ENCODE data around the gene HIP1R. TPM values are rescaled to one million over a fixed set of nuclear protein-coding genes. Genes with fewer than 3 reads are reported as not detected.

Gene HIP1R
- total and polyA plus RNA-seq, 2 experiments from 2014 or later, result 7.6 to 16.3 TPM

GRCh38 chr12:122886851-122887818 is 51.9 kb downstream of the HIP1R start:
- Histone ChIP-seq H3K9me2 (ENCODE audit: insufficient read depth) (no peaks in the 10 kb centered on the region), H3F3A (ENCODE audit: insufficient read depth) (peaks cover 39% of the 10 kb centered on the region), H3K79me2 (ENCODE audit: insufficient read depth) (peaks cover 99% of the 10 kb centered on the region), H3K9ac (no peak overlapping the region), H3K36me3 (ENCODE audit: low read depth) (no peaks in the 10 kb centered on the region), H3K27ac (peak overlapping the region; percentile 54; the same call in 1 of the 2 replicates), H3K9me3 (ENCODE audit: low read depth) (no peaks in the 10 kb centered on the region), H3K4me3 (no peak overlapping the region), H4K20me1 (ENCODE audit: insufficient read depth) (peaks cover 7% of the 10 kb centered on the region; the same call in 1 of the 2 replicates), H3K4me1 (ENCODE audit: insufficient read depth) (peaks cover 59% of the 10 kb centered on the region), H2AFZ (no peak overlapping the region), H3K27me3 (replicated peaks; ENCODE audit: insufficient read depth) (no peaks in the 10 kb centered on the region), H3K4me2 (ENCODE audit: unreplicated experiment) (peak overlapping the region; percentile 5)
- WGBS, 2 experiments (ENCODE audit: low coverage in 1 of 2, low lambda C conversion rate in 2 of 2, missing lambda C conversion rate in 2 of 2), result 71 to 80% methylated on average over 10 of the region's 10 CpGs
- in situ Hi-C loops (cut with MboI), result no loop called here
- peak; percentile 56 for DNase-seq
- TF ChIP-seq EZH2phosphoT487 (IDR thresholded peaks at IDR 0.05; ENCODE audit: insufficient read depth, low read depth) (no peak), EZH2 (IDR thresholded peaks at IDR 0.05; ENCODE audit: insufficient read depth, poor library complexity, severe bottlenecking) (no peak)

- no peak for DNase-seq
- in situ Hi-C loops (cut with MboI), result no loop called here
- H3K4me2 ChIP-seq (ENCODE audit: unreplicated experiment), result no peak overlapping the region
- H3K9me3 ChIP-seq (ENCODE audit: low read depth), result no peaks in the 10 kb centered on the region
- H3K4me3 ChIP-seq, result no peak overlapping the region
- 88 to 90% methylated on average over 5 of the region's 5 CpGs for WGBS, 2 experiments (ENCODE audit: low coverage in 1 of 2, low lambda C conversion rate in 2 of 2, missing lambda C conversion rate in 2 of 2)
- no peaks in the 10 kb centered on the region for H3K27me3 ChIP-seq (replicated peaks; ENCODE audit: insufficient read depth)
- peaks cover 66% of the 10 kb centered on the region for H3K4me1 ChIP-seq (ENCODE audit: insufficient read depth)
- H4K20me1 ChIP-seq (ENCODE audit: insufficient read depth), result peaks cover 7% of the 10 kb centered on the region; the same call in 1 of the 2 replicates
- H2AFZ ChIP-seq, result no peak overlapping the region
- H3F3A ChIP-seq (ENCODE audit: insufficient read depth), result peaks cover 44% of the 10 kb centered on the region
- TF ChIP-seq EZH2 (IDR thresholded peaks at IDR 0.05; ENCODE audit: insufficient read depth, poor library complexity, severe bottlenecking) (no peak), EZH2phosphoT487 (IDR thresholded peaks at IDR 0.05; ENCODE audit: insufficient read depth, low read depth) (no peak)
- peak overlapping the region; percentile 54 for H3K27ac ChIP-seq
- H3K36me3 ChIP-seq (ENCODE audit: low read depth), result no peaks in the 10 kb centered on the region
- H3K9me2 ChIP-seq (ENCODE audit: insufficient read depth), result no peaks in the 10 kb centered on the region
- peaks cover 99% of the 10 kb centered on the region for H3K79me2 ChIP-seq (ENCODE audit: insufficient read depth)
- no peak overlapping the region for H3K9ac ChIP-seq
Observed at GRCh38 chr12:122887819-122888212, 52.6 kb downstream of the HIP1R start.

- DNase-seq, result peak; percentile 56
- Histone ChIP-seq H3K36me3 (ENCODE audit: low read depth) (no peaks in the 10 kb centered on the region), H3K79me2 (ENCODE audit: insufficient read depth) (peaks cover 99% of the 10 kb centered on the region), H3K9me2 (ENCODE audit: insufficient read depth) (no peaks in the 10 kb centered on the region), H3K4me1 (ENCODE audit: insufficient read depth) (peaks cover 66% of the 10 kb centered on the region), H3K9me3 (ENCODE audit: low read depth) (no peaks in the 10 kb centered on the region), H2AFZ (no peak overlapping the region), H3F3A (ENCODE audit: insufficient read depth) (peaks cover 44% of the 10 kb centered on the region), H3K4me2 (ENCODE audit: unreplicated experiment) (no peak overlapping the region), H3K9ac (no peak overlapping the region; the same call in 1 of the 2 replicates), H4K20me1 (ENCODE audit: insufficient read depth) (peaks cover 7% of the 10 kb centered on the region; the same call in 1 of the 2 replicates), H3K4me3 (peak overlapping the region; percentile 11; the same call in 1 of the 2 replicates), H3K27ac (peak overlapping the region; percentile 54), H3K27me3 (replicated peaks; ENCODE audit: insufficient read depth) (no peaks in the 10 kb centered on the region)
- in situ Hi-C loops (cut with MboI), result no loop called here
- WGBS, 2 experiments (ENCODE audit: low coverage in 1 of 2, low lambda C conversion rate in 2 of 2, missing lambda C conversion rate in 2 of 2), result 66 to 67% methylated on average over 12 of the region's 12 CpGs
- TF ChIP-seq EZH2phosphoT487 (IDR thresholded peaks at IDR 0.05; ENCODE audit: insufficient read depth, low read depth), result no peak
- no peak for TF ChIP-seq EZH2 (IDR thresholded peaks at IDR 0.05; ENCODE audit: insufficient read depth, poor library complexity, severe bottlenecking)
Observed at GRCh38 chr12:122888232-122888752, 53.0 kb downstream of the HIP1R start.

- Histone ChIP-seq H3F3A (ENCODE audit: insufficient read depth) (peaks cover 49% of the 10 kb centered on the region), H3K27ac (no peak overlapping the region), H2AFZ (no peak overlapping the region), H3K4me3 (no peak overlapping the region), H3K79me2 (ENCODE audit: insufficient read depth) (peaks cover 99% of the 10 kb centered on the region), H3K9me3 (ENCODE audit: low read depth) (no peaks in the 10 kb centered on the region), H3K9ac (no peak overlapping the region), H3K27me3 (replicated peaks; ENCODE audit: insufficient read depth) (no peaks in the 10 kb centered on the region), H3K36me3 (ENCODE audit: low read depth) (no peaks in the 10 kb centered on the region), H3K9me2 (ENCODE audit: insufficient read depth) (no peaks in the 10 kb centered on the region), H3K4me1 (ENCODE audit: insufficient read depth) (peaks cover 72% of the 10 kb centered on the region), H3K4me2 (ENCODE audit: unreplicated experiment) (no peak overlapping the region), H4K20me1 (ENCODE audit: insufficient read depth) (peaks cover 7% of the 10 kb centered on the region; the same call in 1 of the 2 replicates)
- in situ Hi-C loops (cut with MboI), result no loop called here
- no peak for DNase-seq
- WGBS, 2 experiments (ENCODE audit: low coverage in 1 of 2, low lambda C conversion rate in 2 of 2, missing lambda C conversion rate in 2 of 2), result 81 to 83% methylated on average over 13 of the region's 13 CpGs
- TF ChIP-seq EZH2 (IDR thresholded peaks at IDR 0.05; ENCODE audit: insufficient read depth, poor library complexity, severe bottlenecking) (no peak), EZH2phosphoT487 (IDR thresholded peaks at IDR 0.05; ENCODE audit: insufficient read depth, low read depth) (no peak)
Observed at GRCh38 chr12:122889761-122890520, 54.7 kb downstream of the HIP1R start.

Measured in GM23248 (cell line).